Measurements from ENCODE around the gene ZCCHC7. TPM values are rescaled to one million over a fixed set of nuclear protein-coding genes. Genes with fewer than 3 reads are reported as not detected.

The ZCCHC7 gene
- total and polyA plus RNA-seq, 2 donors (not counting 3 experiments of a cell fraction or from before 2014, with no cell fraction given) = 7.4 to 14.8 TPM

- Histone ChIP-seq H3K79me2 (ENCODE audit: control insufficient read depth, insufficient read depth, low read length) (no peaks in the 10 kb centered on the region), H3K4me2 (ENCODE audit: insufficient read depth, low read length) (no peak overlapping the region), H3K36me3 (ENCODE audit: control insufficient read depth in 2 of 2, extremely low read depth in 1 of 2, insufficient read depth in 2 of 2, low read length in 2 of 2) (no peaks in the 10 kb centered on the region), H3K4me3 (replicated peaks in 1 of 3; ENCODE audit: insufficient read depth in 1 of 3, low read depth in 1 of 3, low read length in 3 of 3) (no peak overlapping the region), H3K9me1 (replicated peaks; ENCODE audit: control insufficient read depth, extremely low read depth, insufficient read depth, low read length) (no peaks in the 10 kb centered on the region), H3K27ac (ENCODE audit: insufficient read depth, low read depth, low read length) (no peak overlapping the region), H3K27me3 (ENCODE audit: control insufficient read depth in 2 of 2, insufficient read depth in 2 of 2, low read length in 2 of 2) (peaks cover 2 to 15% of the 10 kb centered on the region in 2 experiments), H2AFZ (ENCODE audit: low read depth, low read length) (no peak overlapping the region), H3K9ac (replicated peaks; ENCODE audit: extremely low read depth, insufficient read depth, low read length) (no peak overlapping the region), H3K9me3 (replicated peaks; ENCODE audit: control insufficient read depth, insufficient read depth, low read length) (no peaks in the 10 kb centered on the region), H4K20me1 (replicated peaks; ENCODE audit: control insufficient read depth, extremely low read depth, insufficient read depth, low read length) (no peaks in the 10 kb centered on the region), H3K4me1 (ENCODE audit: control insufficient read depth, extremely low read depth, insufficient read depth, low read length) (no peaks in the 10 kb centered on the region)
- TF ChIP-seq POLR2AphosphoS5 (IDR thresholded peaks at IDR 0.05; ENCODE audit: insufficient read depth, low read depth, low read length) (no peak), CTCF (IDR thresholded peaks at IDR 0.05; ENCODE audit: extremely low read depth in 1 of 2, insufficient read depth in 1 of 2, low read depth in 1 of 2, low read length in 2 of 2) (no peak), FOS (IDR thresholded peaks at IDR 0.05; ENCODE audit: borderline replicate concordance, insufficient read depth, low read length) (no peak), MYC (IDR thresholded peaks at IDR 0.05; ENCODE audit: low read depth, low read length) (no peak), POLR2A (IDR thresholded peaks at IDR 0.05; ENCODE audit: low read depth, low read length) (no peak), EZH2 (IDR thresholded peaks at IDR 0.05; ENCODE audit: borderline replicate concordance, low read depth, low read length, severe bottlenecking) (no peak), JUN (IDR thresholded peaks at IDR 0.05; ENCODE audit: borderline replicate concordance, insufficient read depth, insufficient read length, low read depth) (no peak), GATA2 (IDR thresholded peaks at IDR 0.05; ENCODE audit: insufficient read depth, insufficient read length, low read depth, low read length) (no peak), MAX (IDR thresholded peaks at IDR 0.05; ENCODE audit: insufficient read depth, insufficient read length) (no peak)
- no TSS peak for BruUV-seq (replicated peaks)
- intact Hi-C loops (cut with micrococcal nuclease) (no loop called here), dilution Hi-C loops (cut with MboI; ENCODE audit: extremely low pct_ligation_motif_present, low sequenced_read_pairs) (no loop called here)
- FAIRE-seq = no peak
- POLR2A ChIA-PET = no interaction called here
- DNase-seq (ENCODE audit: low read depth, low spot score) = peak; percentile 13
- CTCF ChIA-PET = interaction anchor here (1.4 to 1.5 kb wide), 2 partner anchors 10 to 533 kb away, joined by 3 to 4 read pairs; no protein-coding TSS in a partner anchor
Observed at GRCh38 chr9:37405350-37405749, 285.0 kb downstream of the ZCCHC7 start.
